DMS53 (cell line): Measurements from ENCODE around the gene ANGEL1.
A peak's percentile ranks its signal among the peaks of the same experiment; 100 is the strongest.

Experiments used
- DNase-seq: peaks from one replicate; lab custom pipeline; 2025; lab: John Stamatoyannopoulos, UW

The ANGEL1 gene

DNA sequence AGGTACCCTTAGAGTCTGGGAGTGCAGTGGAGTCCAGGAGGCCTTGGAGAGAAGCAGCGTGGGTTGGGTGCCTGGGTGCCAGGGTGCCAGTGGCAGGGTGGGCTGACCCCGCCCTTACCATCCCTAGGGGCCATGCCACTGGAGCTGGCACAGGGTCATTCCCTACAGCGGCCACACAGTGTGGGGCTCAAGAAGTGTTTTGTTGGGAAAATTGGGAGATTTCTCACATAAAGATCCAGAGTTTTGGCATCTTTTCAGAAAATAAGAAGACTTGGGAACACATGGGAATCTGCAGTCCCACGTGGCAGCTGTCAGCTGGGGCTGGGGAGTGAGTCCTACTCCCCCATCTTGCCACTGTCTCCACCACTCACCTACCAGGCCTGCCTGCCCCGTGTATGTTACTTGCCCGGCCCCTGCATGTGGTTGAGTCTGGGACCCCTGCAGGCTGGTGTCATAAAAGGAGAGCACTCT lies 47.2 kb downstream of the ANGEL1 start:
- DNase-seq: no peak

DNA sequence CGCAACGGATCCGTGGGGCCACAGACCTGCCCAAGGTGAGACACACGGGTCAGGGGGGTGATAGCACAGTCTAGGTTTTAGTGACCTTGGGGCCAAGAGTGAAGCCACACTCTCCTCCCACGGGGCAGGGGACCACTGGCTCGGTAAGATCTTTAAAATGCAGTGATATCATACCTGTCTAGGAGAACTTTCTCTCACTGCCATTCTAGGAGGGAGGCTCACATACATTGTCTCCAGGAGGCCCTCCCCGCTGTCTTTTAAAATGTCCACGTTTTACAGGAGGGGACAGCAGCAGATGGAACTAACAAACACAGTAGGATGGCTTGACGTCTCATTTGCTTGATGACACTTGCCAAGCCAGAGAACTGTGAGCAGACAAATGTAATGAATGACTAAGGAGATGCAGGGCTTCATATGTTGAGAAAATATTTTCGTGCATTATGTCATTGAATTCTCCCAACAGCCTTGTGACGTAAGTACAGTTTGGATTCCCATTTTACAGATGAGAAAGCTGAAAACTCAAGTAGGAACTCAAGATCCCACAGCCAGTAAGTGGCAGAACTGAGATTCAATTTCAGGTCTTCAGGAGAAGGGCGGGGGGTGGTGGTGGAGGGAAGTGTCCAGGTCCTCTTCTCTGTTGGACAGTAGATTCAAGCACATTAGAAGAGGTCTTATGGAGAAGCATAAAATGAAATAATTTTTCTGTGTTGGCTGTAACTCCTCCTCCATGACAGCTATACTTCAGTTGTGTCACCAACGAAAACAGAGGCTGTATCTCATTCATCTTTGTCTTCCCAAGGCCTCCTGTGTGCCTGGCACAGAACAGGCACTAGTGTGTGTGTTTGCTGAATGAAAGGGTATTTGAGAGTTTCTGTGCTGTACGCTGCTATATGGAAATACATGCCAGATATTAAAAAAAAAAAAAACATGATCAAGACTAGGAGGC lies 49.3 kb downstream of the ANGEL1 start:
- DNase-seq: no peak

DNA sequence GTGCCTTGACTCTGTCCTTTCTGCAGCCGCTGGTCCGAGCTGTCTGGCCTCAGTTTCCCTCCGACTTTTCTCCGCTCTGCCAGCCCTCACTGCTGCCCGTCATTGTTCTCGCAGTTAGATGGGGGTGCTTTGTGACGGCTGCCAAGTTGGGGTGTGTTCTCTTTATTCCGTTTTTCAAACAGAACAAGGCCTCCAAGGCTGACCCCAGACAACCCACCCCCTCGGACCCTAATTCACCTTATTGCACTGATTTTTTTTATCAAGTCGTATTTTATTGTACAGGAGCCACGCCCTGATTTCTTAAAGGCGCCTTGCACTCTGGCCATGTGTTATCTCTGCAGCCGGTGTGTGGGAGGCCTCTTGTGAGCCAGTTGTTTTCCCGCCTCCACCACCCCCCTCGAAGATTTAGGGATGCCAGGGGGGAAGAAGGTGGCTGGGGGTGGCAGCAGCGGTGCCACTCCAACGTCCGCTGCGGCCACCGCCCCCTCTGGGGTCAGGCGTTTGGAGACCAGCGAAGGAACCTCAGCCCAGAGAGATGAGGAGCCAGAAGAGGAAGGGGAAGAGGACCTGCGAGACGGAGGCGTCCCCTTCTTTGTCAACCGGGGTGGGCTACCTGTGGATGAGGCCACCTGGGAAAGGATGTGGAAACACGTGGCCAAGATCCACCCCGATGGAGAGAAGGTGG lies 50.1 kb downstream of the ANGEL1 start:
- no peak for DNase-seq

DNA sequence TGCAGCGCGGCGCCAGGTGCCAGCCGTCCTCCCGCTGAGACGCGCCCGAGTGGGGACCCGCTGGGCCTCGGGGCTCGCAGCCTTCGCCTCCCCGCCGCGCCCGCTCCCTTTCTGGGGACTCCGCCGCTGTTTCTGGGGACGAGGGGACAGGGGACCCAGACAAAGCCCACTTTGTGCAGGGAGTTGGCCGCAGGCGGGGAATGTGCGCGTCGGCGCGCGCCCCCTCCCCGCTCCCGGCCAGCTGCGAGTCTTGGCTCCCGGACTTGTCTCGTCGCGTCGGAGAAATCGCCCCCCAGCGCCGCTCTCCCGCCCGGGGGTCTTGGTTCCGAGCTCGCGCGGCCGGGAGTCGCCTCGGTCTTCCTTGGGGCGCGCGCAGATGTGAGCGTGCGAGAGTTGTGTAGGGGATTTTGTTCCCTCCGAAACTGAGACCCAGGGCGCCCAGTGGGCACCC lies 50.7 kb downstream of the ANGEL1 start:
- no peak for DNase-seq

DNA sequence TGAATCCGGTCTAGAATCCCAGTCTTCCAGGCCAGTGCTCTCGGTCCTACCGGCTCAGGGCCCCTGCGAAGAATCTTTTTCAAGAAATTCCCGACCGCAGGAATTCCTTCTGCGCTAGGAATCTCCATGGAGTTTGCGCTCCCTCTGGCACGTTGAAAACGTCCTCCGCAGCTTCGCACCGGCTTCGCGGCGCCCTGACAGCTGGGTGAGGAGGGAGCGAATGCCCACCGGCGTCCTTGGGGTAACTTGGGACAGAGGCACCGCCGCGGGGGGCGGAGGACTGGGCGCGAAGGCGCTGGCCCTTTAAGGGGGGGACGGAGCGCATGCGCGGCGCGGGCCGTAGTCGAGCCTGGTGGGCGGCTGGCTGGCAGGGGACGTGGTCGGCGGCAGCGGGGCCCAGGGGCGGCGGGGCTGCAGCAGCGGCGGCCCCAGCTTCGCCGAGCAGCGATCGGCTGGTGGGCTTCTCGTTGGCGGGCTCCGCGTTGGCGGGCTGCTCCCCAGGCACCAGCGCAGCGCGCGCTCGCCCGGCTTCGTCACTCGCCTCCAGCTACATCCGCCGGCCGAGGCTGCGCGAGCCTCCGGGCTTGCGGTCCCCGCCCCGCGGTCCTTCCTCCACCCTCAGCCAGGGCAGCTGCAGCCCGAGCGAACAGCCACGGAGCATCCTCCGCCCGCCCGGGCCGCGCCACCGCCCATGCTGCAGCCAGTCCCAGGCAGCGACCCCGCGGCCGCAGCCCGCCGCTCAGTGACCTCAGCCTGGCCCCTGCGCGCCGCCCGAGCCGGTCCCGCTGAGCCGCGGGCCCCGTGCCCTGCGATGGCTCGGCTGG lies 51.3 kb downstream of the ANGEL1 start, which contains the start of gene VASH1:
Gene VASH1 (plus strand): TSS at position 333 of the 824 bp plus-strand sequence. CDS start 1,354 bp downstream, outside the sequence.
- DNase-seq: peak; percentile 80

DNA sequence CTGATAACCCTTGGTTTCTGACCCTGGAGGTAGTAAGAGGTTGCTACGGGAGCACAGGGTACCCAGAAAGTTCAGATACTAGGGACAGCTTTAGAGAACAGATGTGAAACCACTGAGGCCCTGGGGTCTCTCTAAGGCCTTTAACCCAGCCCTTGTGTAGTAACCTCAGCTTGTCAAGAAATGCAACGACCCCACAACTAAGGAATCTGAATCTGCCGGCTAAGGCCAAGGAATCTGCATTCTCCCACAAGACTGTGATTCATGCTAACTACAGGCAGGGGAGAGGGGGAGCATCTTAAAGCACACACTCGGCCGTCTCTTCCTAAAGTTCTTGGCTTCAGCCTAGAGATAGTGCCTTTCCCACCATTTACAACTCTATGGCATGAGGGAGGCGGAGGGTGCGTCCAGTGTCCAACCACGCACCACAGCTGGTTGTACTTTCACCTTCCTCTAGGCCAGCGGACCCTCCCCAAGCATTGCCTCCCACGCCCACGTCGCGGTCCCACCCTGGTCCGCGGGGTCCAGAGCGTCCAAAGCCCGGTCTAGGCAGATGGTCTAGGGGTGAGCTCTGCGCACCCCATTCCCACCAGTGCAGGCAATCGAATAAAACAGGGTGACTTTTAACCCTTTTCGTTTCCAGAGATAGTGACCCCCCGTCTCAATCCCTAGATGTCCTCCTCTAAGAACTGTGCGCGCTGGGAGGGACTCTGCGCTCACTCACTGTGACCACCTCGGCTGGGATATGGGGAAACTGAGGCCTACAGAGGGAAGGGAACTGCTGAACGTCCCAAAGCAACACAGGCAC lies 52.1 kb downstream of the ANGEL1 start:
- DNase-seq: no peak

DNA sequence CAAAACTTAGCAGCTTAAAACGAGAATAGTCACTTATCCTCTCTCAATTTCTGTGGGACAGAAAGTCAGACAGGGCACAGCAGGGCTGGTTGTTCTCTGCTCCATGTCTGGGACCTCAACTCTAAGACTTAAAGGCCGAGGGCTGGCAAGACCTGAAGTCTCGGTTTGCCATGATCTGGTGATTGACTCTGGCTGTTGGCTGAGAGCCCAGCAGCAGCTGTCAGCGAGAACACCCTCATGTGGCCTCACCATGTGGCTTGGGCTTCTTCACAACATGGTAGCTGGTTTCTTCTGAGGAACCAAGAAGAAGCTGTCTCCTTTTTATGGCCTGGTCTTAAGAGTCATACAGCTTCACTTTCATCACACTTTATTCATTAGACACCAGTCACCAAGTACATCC lies 53.1 kb downstream of the ANGEL1 start:
- no peak for DNase-seq

DNA sequence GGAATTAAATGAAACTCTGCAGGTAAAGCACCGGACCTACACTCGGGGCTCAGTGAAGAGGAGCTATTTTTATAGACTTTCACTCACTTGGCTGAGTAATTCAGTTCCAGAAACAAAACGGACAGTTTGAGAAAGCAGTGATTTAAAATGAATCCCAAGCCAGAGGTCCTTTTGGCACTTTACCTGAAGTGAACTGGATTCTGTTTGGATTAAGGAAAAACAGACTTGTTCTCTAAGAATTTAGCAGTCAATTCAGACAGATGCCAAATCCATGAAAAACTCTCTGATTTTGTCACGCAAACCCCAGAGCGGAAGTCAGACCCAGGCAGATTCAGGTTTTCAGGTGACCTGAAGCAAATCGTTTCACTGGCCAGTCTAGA lies 56.3 kb downstream of the ANGEL1 start:
- no peak for DNase-seq

DNA sequence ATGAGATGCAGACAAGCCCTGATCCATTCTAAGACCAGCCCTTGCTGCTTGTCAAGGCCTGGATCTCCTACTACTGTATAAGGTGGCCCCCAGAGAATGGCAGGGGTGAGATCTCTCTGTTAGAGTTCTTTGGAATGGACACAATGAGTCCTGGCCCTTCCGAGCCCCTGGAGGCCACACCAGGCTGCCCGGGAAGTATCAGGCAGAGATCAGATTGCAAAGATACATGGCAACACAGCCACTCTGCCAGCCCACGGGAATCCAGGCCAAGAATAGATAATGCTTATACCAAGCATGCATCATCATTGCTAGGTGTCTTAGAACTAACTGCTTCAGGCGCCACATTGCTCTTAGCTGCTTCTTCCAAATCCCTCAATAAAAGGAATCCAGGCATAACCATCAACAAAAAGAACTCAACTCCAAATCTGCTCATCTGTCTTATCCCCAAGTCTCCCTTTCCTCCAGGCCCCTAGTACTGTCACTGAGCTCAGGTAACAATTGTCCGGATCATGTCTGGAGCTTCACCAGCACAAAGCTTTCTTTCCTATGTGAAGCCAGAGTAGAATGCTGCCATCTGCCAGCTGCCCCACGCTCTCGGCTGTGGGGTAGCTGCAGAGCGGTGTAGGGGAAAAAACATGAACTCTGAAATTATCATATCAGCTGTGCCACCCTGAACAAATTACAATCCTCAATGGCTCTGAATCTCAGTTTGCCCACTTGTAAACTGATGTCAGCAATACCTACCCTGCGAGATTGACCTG lies 56.9 kb downstream of the ANGEL1 start:
- DNase-seq: no peak

DNA sequence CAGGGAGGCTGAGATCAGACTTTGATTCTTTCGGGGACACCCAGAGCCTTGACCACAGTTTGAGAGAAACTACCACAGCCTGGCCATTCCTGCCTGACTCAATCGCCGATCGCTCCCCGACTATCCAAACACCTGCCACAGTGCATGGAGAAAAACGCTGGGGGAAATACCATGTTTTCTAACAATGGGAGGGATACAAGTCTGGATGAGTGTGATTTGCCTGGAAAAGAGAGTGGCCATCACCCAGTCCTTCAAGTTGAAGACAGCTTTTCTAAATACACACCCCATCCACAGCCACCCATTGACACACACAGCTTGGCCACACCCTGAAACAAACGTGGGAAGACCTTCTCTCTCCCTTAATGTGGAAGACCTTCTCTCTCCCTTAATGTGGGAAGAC lies 58.1 kb downstream of the ANGEL1 start:
- DNase-seq: no peak

DNA sequence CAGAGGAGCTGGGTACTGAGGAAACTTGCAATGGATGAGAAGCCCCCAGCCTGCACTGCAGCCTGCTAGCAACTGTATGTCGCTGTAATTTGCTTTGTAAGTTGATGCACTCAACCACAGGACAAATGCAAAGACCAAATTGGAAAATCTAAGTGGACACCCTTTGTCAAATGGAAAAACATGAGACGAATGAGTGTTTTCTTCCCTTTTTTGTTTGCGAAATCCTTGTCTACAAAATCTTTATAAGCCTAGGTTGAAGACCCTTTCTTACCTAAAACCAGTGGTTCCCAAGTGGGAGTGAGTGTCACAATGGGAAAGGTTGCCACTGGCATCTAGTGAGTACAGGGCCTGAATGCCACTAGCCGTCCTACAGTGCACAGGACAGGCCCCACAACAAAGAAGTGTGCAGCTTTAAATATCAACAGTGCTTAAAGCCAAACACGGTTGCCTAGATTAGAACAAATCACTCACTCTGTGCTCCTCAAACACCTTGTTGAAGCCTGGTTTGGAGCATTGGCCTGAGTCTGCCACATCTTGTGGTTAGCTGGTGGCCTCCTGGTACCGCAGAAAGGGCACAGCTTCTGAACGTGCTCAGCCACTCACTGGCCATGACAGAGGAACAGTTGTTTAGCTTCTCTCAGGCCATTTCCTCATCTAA lies 59.0 kb downstream of the ANGEL1 start:
- DNase-seq: no peak

DNA sequence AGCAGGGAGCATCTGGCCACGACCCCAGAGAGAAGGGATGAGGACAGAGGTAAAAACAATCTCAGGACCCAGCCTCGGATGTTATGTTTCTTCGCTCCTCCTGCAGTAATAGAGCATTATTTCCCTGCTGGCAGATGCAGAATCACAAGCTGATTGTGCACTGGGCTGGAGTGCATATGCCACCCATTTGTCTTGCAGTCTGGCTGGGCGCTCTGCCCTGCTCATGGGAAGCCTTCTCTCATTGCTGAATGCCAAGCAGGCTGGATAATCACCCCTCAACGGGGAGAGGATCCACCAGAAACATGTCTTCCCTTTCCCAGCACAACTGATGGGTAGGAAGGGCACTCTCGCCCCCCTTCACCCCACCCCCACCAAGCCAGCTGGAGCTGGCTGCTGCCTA lies 59.9 kb downstream of the ANGEL1 start:
- no peak for DNase-seq

DNA sequence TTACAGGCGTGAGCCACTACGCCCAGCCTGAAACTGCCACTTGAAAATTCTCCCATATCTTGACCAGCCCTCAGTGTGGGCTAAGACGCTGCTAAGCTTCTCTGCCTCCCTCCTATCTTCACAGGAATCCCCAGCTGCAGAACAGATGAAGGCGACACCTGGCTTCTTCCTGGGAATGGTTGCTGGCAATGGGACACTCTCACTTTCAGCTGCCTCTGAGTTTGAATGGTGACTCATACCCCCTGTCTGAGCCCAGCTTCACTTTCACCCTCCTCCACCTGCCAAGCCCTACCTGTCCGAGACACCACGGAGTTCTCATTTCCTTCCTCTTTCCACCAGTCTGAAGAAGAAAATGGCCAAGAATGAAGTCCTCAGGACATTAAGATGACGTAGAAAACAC lies 69.7 kb downstream of the ANGEL1 start:
- DNase-seq: peak; percentile 66

DNA sequence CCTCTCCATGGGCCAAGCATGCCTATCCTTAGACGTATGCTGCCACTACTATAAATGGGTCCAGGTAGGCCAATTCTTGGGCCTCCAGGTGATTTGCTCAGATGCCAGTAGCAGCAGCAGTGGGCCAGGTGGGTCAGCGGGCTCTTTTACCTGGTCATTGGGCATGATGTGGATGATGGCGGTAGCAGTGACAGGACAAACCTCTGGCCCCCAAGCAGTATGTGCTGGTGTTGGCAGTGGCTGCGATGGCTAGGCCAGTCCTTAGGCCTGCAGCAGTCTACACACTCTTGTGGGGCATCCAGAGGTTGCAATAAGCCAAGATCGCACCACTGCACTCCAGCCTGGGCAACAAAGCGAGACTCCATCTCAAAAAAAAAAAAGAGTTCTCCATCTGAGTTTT lies 70.5 kb downstream of the ANGEL1 start:
- no peak for DNase-seq

DNA sequence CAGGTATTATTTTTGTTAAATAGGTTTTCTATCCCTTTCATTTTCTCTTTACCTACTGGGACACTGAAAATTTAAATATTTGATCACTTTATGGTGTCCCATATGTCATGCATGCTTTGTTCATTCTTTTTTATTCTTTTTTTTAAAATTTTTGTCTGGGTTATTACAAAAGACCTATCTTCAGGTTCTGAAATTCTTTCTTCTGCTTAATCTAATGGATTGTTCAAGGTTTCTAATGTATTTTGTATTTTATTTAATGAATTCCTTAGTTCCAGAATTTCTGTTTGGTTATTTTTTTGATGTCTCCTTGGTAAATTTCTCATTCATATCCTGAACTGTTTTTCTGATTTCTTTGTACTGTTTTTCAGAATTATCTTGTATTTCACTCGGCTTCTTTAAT lies 71.6 kb downstream of the ANGEL1 start:
- no peak for DNase-seq
